KOPT-K1 (cell line): Measurements from ENCODE around the gene SERPINA3.
"Not testable (repeated sequence)": the region's sequence is repeated elsewhere in the genome, so short reads cannot be mapped to it uniquely, and the experiment has no call there.

Experiments
- H3K27ac ChIP-seq: fragments of 200-600 bp; sonication (generic); 2 replicates; pipeline ENCODE4 v1.5.1; 2016; ENCODE audit warnings: antibody characterized with exemption, mild to moderate bottlenecking, low read depth, low read length; ENCODE audit not compliant: poor library complexity, severe bottlenecking
- H3K36me3 ChIP-seq: fragments of 200-600 bp; sonication (generic); 2 replicates; pipeline ENCODE4 v1.5.1; 2017; ENCODE audit warnings: antibody characterized with exemption, mild to moderate bottlenecking, low read length, moderate library complexity; ENCODE audit not compliant: insufficient read depth
- H3K9me3 ChIP-seq: fragments of 200-600 bp; sonication (generic); 2 replicates; pipeline ENCODE4 v1.5.1; 2017; ENCODE audit warnings: antibody characterized with exemption, low read length, mild to moderate bottlenecking; ENCODE audit not compliant: insufficient read depth, poor library complexity, severe bottlenecking

SERPINA3 gene

GRCh38 chr14:94630396-94630795 is 18.2 kb downstream of the SERPINA3 start:
- H3K36me3 ChIP-seq = no peaks in the 10 kb centered on the region
- H3K27ac ChIP-seq = no peak overlapping the region
- H3K9me3 ChIP-seq = no peaks in the 10 kb centered on the region

DNA sequence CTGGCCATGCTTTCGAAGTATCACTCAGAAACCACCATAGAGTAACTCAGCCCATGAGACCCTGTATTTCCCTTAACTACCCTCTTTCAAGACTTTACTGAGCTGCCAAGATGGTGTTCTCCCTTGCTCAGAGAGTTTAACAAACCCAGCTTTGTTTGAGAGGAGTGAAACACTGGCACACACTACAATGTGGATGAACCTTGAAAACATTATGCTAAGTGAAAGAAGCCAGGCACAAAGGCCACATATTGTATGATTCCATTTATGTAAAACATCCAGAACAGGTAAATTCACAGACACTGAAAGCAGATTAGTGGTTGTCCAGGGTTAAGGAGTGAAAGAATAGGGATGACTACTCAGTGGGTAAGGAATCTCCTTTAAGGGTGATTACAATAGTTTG is 18.9 kb downstream of the SERPINA3 start:
- H3K27ac ChIP-seq = no peak overlapping the region
- no peaks in the 10 kb centered on the region for H3K9me3 ChIP-seq
- no peaks in the 10 kb centered on the region for H3K36me3 ChIP-seq

DNA sequence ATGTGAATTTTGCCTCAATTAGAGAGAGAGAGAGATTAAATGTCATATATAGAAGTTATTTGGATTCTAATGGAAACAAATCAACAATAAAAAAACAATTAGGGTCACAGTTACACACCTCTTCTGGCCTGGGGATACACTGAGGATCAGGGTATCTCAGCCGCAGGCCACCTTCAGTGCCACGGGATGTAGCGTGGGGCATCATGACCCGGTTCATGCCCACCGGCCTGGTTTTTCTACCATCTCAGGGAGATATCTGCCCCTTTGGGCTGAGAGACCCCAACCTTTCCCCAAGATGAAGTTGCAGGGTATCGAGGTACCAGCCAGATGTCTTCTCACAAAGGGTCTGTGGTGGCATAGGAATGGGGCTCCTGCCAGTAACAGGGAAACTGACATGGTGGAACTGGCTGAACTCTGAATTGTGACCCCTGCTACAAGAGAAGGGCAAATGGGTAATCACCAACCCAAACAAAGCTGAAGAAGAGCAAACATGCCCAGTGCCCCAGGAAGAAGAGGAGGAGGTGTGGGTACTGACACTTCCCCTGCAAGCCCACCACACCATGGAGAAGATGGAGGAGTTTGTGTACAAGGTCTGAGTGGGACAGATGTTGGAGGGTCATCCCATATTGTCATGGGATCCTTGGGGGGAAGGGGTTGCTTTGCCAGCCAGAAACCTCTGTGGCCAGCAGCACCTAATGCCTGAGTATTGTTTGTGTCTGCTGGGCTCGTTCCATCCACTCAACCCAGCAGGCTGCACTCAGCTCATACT is 19.5 kb downstream of the SERPINA3 start:
- Histone ChIP-seq H3K27ac (no peak overlapping the region), H3K9me3 (no peaks in the 10 kb centered on the region), H3K36me3 (no peaks in the 10 kb centered on the region)

DNA sequence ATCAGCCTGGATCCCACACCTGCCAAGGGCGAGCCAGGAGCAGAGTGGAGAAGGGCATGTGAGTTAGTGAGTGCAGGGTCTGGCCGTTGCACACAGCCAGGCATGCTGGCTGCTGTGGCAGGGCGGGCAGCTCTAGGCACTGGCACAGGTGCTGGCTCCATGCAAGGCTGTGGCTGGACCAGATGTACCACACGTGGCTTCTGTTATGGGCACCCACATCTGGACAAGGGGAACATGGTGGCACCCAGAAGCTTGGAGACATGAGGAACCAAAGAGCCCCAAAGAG is 20.1 kb downstream of the SERPINA3 start:
- Histone ChIP-seq H3K27ac (no peak overlapping the region), H3K9me3 (no peaks in the 10 kb centered on the region), H3K36me3 (no peaks in the 10 kb centered on the region)

DNA sequence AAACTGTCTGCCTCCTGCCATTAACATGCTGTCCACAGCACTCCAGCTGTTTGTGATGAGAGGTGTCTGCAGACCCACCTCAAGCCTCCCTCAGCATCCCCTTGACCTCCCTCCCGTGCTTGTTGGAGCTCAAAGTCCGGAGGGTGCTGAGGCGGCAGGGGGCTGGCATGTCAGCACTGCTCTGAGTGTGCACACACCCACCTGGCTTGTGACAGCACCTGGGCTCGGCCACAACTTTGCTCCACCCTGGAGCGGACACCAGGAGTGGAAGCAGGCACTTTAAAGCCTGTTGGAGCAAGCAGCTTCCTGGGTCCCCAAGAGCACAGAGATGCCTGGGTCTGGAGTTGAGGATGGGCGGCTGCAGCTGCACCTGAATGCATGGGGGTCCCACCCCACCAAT is 20.9 kb downstream of the SERPINA3 start:
- Histone ChIP-seq H3K9me3 (no peaks in the 10 kb centered on the region), H3K27ac (no peak overlapping the region), H3K36me3 (no peaks in the 10 kb centered on the region)

- H3K9me3 ChIP-seq = no peaks in the 10 kb centered on the region
- H3K27ac ChIP-seq = no peak overlapping the region
- no peaks in the 10 kb centered on the region for H3K36me3 ChIP-seq
Measured at GRCh38 chr14:94635154-94635553, 23.0 kb downstream of the SERPINA3 start.

DNA sequence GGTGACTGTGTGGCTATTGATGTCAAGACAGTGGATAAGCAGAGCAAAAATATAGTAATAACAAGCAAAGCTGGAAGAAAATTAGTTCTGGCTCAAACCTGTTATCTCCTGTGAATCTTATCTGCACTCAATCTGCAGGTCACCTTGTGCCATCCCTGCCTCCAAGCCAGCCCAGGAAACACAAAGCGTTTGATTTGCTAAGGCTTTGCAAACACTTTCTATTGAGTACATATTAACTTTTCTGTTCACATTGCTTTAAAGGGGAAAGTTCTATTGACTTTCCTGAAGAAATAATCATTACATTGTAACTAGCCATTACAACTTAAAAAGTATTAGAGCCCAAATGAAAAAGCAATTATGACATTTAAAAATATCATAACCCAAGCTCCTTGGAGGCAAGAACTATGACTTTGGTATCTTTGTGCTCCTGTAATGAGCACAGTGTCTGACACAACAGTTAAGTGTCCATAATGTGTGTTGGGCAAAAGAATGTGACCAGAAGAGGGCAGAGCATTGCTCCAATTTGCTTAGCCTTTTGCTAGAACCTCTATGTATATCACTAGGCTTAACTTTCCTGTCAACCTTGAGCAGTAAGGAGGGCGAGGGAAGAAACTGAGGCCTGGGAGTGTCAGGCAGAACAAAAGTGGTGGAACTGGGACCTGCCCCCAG is 24.7 kb downstream of the SERPINA3 start:
- Histone ChIP-seq H3K9me3 (no peaks in the 10 kb centered on the region), H3K36me3 (no peaks in the 10 kb centered on the region), H3K27ac (no peak overlapping the region)

GRCh38 chr14:94637814-94638213 is 25.6 kb downstream of the SERPINA3 start:
- not testable (repeated sequence) for H3K36me3 ChIP-seq

GRCh38 chr14:94638339-94638738 is 26.1 kb downstream of the SERPINA3 start:
- H3K27ac ChIP-seq = no peak overlapping the region
- H3K9me3 ChIP-seq = no peaks in the 10 kb centered on the region
- H3K36me3 ChIP-seq = no peaks in the 10 kb centered on the region

More at GRCh38 chr14:94637814-94638213, 25.6 kb downstream of the SERPINA3 start:
- H3K9me3 ChIP-seq, H3K27ac ChIP-seq: not testable (repeated sequence)

DNA sequence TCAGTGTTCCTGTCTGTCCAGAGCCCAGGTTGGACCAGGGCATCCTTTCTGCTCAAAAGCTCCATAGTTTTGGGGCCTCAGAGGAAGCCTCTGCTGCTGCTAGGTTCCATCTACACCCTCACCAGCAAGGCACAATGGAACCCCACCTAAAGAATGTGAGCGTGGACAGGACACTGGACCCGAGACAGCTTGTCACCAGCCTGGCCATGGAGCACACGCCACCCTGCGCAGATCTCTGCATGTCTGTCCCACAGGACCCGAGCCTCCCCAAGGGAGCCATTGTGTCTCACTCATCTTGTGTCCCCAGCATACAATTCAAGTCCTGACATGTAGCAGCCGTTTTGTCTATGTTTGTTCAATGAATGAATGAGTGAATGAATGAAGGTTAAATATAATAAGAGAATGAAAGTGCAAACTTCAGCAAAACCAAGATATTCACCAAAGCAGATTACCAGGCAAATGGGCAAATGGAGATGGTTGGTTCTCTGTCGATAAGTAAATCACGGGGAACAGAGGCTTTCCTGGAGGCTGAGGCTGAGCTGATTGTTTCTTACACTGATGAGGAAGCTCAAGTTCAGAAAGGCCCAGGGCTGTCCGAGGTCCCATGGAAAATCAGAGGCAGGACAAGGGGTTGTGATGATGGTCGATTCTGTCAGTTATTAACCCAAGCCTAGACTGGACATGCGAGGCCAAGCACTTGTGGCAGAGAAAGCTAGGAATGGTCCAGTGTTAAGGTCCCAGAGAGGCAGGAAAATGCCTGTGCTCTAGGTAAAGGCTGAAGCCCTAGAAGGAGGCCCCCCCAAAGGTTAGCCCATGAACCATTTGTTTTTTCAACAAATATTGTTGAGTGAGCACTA is 27.0 kb downstream of the SERPINA3 start:
- no peak overlapping the region for H3K27ac ChIP-seq
- no peaks in the 10 kb centered on the region for H3K9me3 ChIP-seq
- H3K36me3 ChIP-seq = no peaks in the 10 kb centered on the region

DNA sequence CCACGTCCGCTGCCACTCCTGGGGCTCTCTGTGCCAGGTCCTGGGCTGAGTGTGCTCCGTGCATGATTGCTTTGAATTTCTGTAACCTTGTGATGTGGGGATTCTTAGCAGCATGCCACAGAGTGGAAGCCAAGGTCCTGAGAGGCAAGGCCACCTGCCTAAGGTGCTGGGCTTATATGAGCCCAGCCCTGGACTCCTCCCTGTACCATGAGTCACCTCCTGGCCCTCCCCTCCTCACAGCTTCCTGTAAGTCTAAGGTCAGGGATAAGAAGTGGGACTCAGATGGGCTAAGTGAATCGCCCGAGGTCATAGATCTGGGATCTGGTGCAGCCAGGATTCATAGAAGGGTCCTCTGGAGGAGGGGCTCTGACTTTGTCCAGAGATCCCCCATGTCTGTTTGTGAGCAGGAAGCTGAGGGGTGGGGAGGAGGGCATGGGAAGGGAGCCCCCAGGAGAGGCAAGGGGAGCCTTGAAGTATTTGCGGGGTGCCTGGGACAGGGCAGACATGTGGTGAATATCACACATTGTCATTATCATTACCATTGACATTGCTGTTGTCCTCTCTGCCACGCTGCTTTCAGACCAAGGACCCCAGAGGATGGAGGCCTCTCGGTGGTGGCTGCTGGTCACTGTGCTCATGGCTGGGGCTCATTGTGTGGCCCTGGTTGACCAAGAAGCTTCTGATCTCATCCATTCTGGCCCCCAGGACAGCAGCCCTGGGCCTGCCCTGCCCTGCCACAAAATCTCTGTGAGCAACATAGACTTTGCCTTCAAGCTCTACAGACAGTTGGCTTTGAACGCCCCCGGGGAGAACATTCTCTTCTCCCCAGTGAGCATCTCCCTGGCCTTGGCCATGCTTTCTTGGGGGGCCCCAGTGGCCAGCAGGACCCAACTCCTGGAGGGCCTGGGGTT is 28.8 kb downstream of the SERPINA3 start:
- Histone ChIP-seq H3K27ac (no peak overlapping the region), H3K36me3 (no peaks in the 10 kb centered on the region), H3K9me3 (no peaks in the 10 kb centered on the region)

GRCh38 chr14:94641632-94641955 is 29.4 kb downstream of the SERPINA3 start:
- no peaks in the 10 kb centered on the region for H3K9me3 ChIP-seq
- H3K27ac ChIP-seq = no peak overlapping the region

DNA sequence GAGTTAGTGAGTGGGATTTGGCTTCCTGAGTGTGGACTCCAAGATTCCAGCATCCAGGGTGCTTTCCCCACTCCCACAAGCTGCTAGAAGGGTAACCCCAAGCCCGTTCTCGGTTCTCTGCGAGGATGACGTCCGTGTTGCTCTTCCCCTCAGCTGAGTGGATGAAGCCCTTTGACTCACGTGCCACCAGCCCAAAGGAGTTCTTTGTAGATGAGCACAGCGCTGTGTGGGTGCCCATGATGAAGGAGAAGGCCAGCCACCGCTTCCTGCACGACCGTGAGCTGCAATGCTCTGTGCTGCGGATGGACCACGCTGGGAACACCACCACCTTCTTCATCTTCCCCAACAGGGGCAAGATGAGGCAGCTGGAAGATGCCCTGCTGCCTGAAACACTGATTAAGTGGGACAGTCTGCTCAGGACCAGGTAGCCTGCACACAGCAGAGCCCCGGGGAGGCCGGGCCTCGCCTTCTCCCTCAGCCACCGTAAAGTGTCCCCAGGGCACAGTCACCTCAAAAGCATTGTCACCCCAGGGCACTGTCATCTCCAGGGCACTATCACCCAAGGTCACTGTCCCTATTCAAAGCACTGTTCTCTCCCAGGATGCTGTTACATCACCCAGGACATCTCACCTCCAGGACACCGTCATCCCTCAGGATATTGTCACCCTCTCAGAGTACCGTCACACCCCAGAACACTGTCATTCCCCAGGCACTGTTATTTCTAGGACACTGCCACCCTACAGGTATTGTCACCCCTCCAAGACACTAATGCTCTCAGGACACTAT is 31.3 kb downstream of the SERPINA3 start:
- H3K27ac ChIP-seq = no peak overlapping the region
- peaks cover under 1% of the 10 kb centered on the region for H3K9me3 ChIP-seq
- H3K36me3 ChIP-seq = no peaks in the 10 kb centered on the region

More at GRCh38 chr14:94641632-94641955, 29.4 kb downstream of the SERPINA3 start:
- no peaks in the 10 kb centered on the region for H3K36me3 ChIP-seq

DNA sequence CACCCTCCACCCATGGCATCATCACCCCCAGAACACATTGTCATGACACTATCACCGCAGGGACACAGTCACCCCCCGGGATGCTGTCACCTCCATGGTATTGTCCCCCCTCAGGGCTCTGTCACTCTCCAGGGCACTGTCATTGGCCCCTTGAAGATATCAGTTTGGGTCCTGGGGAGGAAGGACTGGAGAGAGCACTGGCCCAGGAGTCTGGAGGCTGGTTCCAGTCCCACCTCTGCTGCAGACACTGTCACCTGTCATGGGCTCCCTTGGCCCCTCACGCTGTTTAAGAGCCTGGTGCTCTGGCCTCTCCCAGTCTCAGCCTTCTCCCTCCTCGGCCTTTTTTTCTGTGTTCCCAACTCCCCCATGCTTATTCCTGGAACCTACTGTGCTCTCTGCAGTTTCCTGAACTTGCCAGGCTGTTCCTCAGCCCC is 31.9 kb downstream of the SERPINA3 start:
- H3K27ac ChIP-seq = no peak overlapping the region
- H3K9me3 ChIP-seq = peaks cover 7% of the 10 kb centered on the region
- H3K36me3 ChIP-seq = no peaks in the 10 kb centered on the region
